B cell (primary cell): ENCODE measurements around the gene SPINK9. TPM values are rescaled to one million over a fixed set of nuclear protein-coding genes. Genes with fewer than 3 reads are reported as not detected.

ENCODE experiments used
- ATAC-seq: fragments of 200-7000 bp; cut with Tn5 transposase; one replicate; pipeline ENCODE4 v1.10.0; 2021; ENCODE audit warnings: low read depth, mild to moderate bottlenecking, moderate number of reproducible peaks, moderate library complexity
- CTCF ChIA-PET: fragments of 350-600 bp; sonication (Branson Sonifier 250); formaldehyde crosslinking; loops from one replicate; lab custom pipeline; 2021; ENCODE audit warnings: antibody characterized with exemption, inconsistent platforms; lab: Charles Lee
- POLR2A ChIA-PET: fragments of 350-600 bp; sonication (Branson Sonifier 250); formaldehyde crosslinking; loops from one replicate; lab custom pipeline; 2021; ENCODE audit warnings: antibody characterized with exemption; lab: Charles Lee
- DNase-seq: peaks from one replicate; pipeline ENCODE4 v3.0.0; 2013
- H2AFZ ChIP-seq: 2 replicates; pipeline ENCODE4 v1.6.1; 2012; ENCODE audit warnings: mild to moderate bottlenecking, low read depth, low read length; ENCODE audit not compliant: insufficient read depth, poor library complexity, severe bottlenecking
- H3K27ac ChIP-seq, 2 donors: 1 replicate in 1 of 2; 2 replicates in 1 of 2; pipeline ENCODE4 v1.5.1; 2012 to 2013; ENCODE audit warnings: low read length in 2 of 2, mild to moderate bottlenecking in 2 of 2, moderate library complexity in 1 of 2
- H3K27me3 ChIP-seq, 4 experiments: fragments of 200-600 bp in 1 of 4; sonication (generic) in 1 of 4; replicated peaks in 1 of 4; 1 replicate in 2 of 4; 2 replicates in 2 of 4; pipeline versions ENCODE4 v1.6.1 to v1.7.0; 2013 to 2016; ENCODE audit warnings: low read length in 3 of 4, mild to moderate bottlenecking in 2 of 4, mixed read lengths in 1 of 4, moderate library complexity in 1 of 4; ENCODE audit not compliant: insufficient read depth in 4 of 4, control insufficient read depth in 3 of 4; ENCODE audit errors: control extremely low read depth in 1 of 4
- H3K36me3 ChIP-seq, 2 experiments: replicated peaks in 1 of 2; 1 replicate in 1 of 2; 2 replicates in 1 of 2; pipeline versions ENCODE4 v1.6.1 to v1.7.1; 2013; ENCODE audit warnings: low read length in 1 of 2; ENCODE audit not compliant: insufficient read depth in 2 of 2, control insufficient read depth in 1 of 2; ENCODE audit errors: control extremely low read depth in 1 of 2, extremely low read depth in 1 of 2
- H3K4me1 ChIP-seq, 2 donors: fragments of 200-600 bp in 1 of 2; sonication (generic) in 1 of 2; 1 replicate in 1 of 2; 2 replicates in 1 of 2; pipeline versions ENCODE4 v1.5.1 to v1.6.1; 2013 to 2017; ENCODE audit warnings: low read length in 2 of 2; ENCODE audit not compliant: control insufficient read depth in 2 of 2, insufficient read depth in 2 of 2
- H3K4me2 ChIP-seq: replicated peaks from 2 replicates; pipeline ENCODE3; 2012; ENCODE audit warnings: mild to moderate bottlenecking, low read depth, low read length; ENCODE audit not compliant: poor library complexity, severe bottlenecking
- H3K4me3 ChIP-seq, 5 experiments: fragments of 200-600 bp in 1 of 5; sonication (generic) in 1 of 5; 1 replicate in 3 of 5; 2 replicates in 2 of 5; pipeline versions ENCODE4 v1.5.1 to v1.7.0; 2011 to 2016; ENCODE audit warnings: low read length in 4 of 5, mild to moderate bottlenecking in 4 of 5, low read depth in 2 of 5, control low read depth in 1 of 5, moderate library complexity in 1 of 5; ENCODE audit not compliant: insufficient read depth in 1 of 5; ENCODE audit errors: control extremely low read depth in 1 of 5, extremely low read depth in 1 of 5
- H3K79me2 ChIP-seq: fragments of 200-600 bp; sonication (generic); one replicate; pipeline ENCODE4 v1.6.0; 2016; ENCODE audit warnings: low read length; ENCODE audit not compliant: control insufficient read depth, insufficient read depth
- H3K9ac ChIP-seq: fragments of 200-600 bp; sonication (generic); 2 replicates; pipeline ENCODE4 v1.6.1; 2017; ENCODE audit warnings: mild to moderate bottlenecking, low read length, moderate library complexity
- H3K9me3 ChIP-seq, 3 donors: one replicate each; pipeline versions ENCODE4 v1.6.1 to v1.7.1; 2013; ENCODE audit warnings: low read length in 2 of 3; ENCODE audit not compliant: control insufficient read depth in 2 of 3, insufficient read depth in 1 of 3; ENCODE audit errors: control extremely low read depth in 1 of 3
- H4K20me1 ChIP-seq: 2 replicates; pipeline ENCODE4 v1.6.0; 2012; ENCODE audit warnings: mild to moderate bottlenecking, low read length; ENCODE audit not compliant: insufficient read depth, control insufficient read depth, poor library complexity, severe bottlenecking
- H3K27ac Mint-ChIP-seq: one replicate; pipeline ENCODE4 v1.8.0; 2021; ENCODE audit warnings: mixed read lengths
- H3K27me3 Mint-ChIP-seq: one replicate; pipeline ENCODE4 v1.8.0; 2021; ENCODE audit warnings: mixed read lengths
- H3K4me1 Mint-ChIP-seq: one replicate; pipeline ENCODE4 v1.8.0; 2021; ENCODE audit warnings: mixed read lengths
- H3K4me3 Mint-ChIP-seq: one replicate; pipeline ENCODE4 v1.8.0; 2021; ENCODE audit warnings: mixed read lengths
- H3K9me3 Mint-ChIP-seq: one replicate; pipeline ENCODE4 v1.8.0; 2022; ENCODE audit warnings: mixed read lengths; ENCODE audit not compliant: insufficient read depth
- CTCF ChIP-seq: fragments of 200-600 bp; IDR thresholded peaks from one replicate; pipeline ENCODE4 v1.8.0; 2022; ENCODE audit warnings: antibody characterized with exemption, mild to moderate bottlenecking
- EZH2 ChIP-seq: IDR thresholded peaks from 2 replicates; pipeline ENCODE4 v1.6.1; 2012; ENCODE audit warnings: borderline replicate concordance, low read depth, mild to moderate bottlenecking, moderate library complexity, low read length; ENCODE audit not compliant: insufficient read depth, poor library complexity, severe bottlenecking
- WGBS: methylation state at CpG from one replicate; pipeline ENCODE4 v1.1.5; 2013; ENCODE audit warnings: missing lambda C conversion rate; ENCODE audit not compliant: insufficient coverage; 5-methylcytosine and 5-hydroxymethylcytosine counted together
- intact Hi-C: fragments of 100-400 bp; cut with micrococcal nuclease; formaldehyde crosslinking; loops from one replicate; pipeline ENCODE4 v1.10.0; 2022
- polyA plus RNA-seq: library from polyadenylated mRNA; depleted of rRNA; stranded (reverse); fragments of >200 nt; gene quantifications from 2 replicates; pipeline ENCODE4 v1.2.3, GENCODE V29; 2012
- total RNA-seq, 2 donors: library from RNA; stranded (reverse); fragments of 120-200 nt in 1 of 2; gene quantifications; 1 replicate in 1 of 2; 2 replicates in 1 of 2; pipeline versions ENCODE4 v1.2.3 to v1.2.4, GENCODE V29; 2013 to 2022

The SPINK9 gene
- total and polyA plus RNA-seq, 2 donors (not counting 1 experiment from before 2014, with no cell fraction given): not detected

- Mint-ChIP-seq H3K4me3 (no peak overlapping the region), H3K27me3 (no peaks in the 10 kb centered on the region), H3K4me1 (no peaks in the 10 kb centered on the region), H3K9me3 (no peaks in the 10 kb centered on the region), H3K27ac (no peak overlapping the region)
- no peak overlapping the region for H3K4me2 ChIP-seq
- H3K9ac ChIP-seq: no peak overlapping the region
- no peak overlapping the region for H2AFZ ChIP-seq
- H4K20me1 ChIP-seq: no peaks in the 10 kb centered on the region
- no peaks in the 10 kb centered on the region for H3K36me3 ChIP-seq
- TF ChIP-seq EZH2 (no peak), CTCF (no peak)
- 70% methylated on average over 4 of the region's 4 CpGs for WGBS
- DNase-seq (no peak), ATAC-seq (no peak)
- H3K79me2 ChIP-seq: no peaks in the 10 kb centered on the region
- ChIA-PET POLR2A (no interaction called here), CTCF (no interaction called here)
- no peaks in the 10 kb centered on the region for H3K4me1 ChIP-seq
- H3K4me3 ChIP-seq: no peak overlapping the region
- intact Hi-C loops: no loop called here
- no peak overlapping the region for H3K27ac ChIP-seq
- H3K27me3 ChIP-seq: no peaks in the 10 kb centered on the region
- H3K9me3 ChIP-seq: no peaks in the 10 kb centered on the region
Observed at GRCh38 chr5:148297731-148298130, 37.6 kb upstream of the SPINK9 start.

- H3K4me3 ChIP-seq: no peak overlapping the region
- intact Hi-C loops: no loop called here
- no peak for TF ChIP-seq CTCF
- no peak for TF ChIP-seq EZH2
- H3K36me3 ChIP-seq: no peaks in the 10 kb centered on the region
- no peaks in the 10 kb centered on the region for H4K20me1 ChIP-seq
- no peak overlapping the region for H3K4me2 ChIP-seq
- no peaks in the 10 kb centered on the region for H3K4me1 Mint-ChIP-seq
- peaks cover 2% of the 10 kb centered on the region for H3K9me3 Mint-ChIP-seq
- DNase-seq: no peak
- no CpG with 5 or more reads among the region's 1 CpG for WGBS
- no peak overlapping the region for H3K27ac Mint-ChIP-seq
- no peaks in the 10 kb centered on the region for H3K27me3 Mint-ChIP-seq
- no peaks in the 10 kb centered on the region for H3K79me2 ChIP-seq
- no peaks in the 10 kb centered on the region for H3K4me1 ChIP-seq
- POLR2A ChIA-PET: no interaction called here
- H3K27me3 ChIP-seq: no peaks in the 10 kb centered on the region
- no peak overlapping the region for H3K9ac ChIP-seq
- CTCF ChIA-PET: no interaction called here
- ATAC-seq: no peak
- no peak overlapping the region for H3K27ac ChIP-seq
- no peaks in the 10 kb centered on the region for H3K9me3 ChIP-seq
- H3K4me3 Mint-ChIP-seq: no peak overlapping the region
- no peak overlapping the region for H2AFZ ChIP-seq
Observed at GRCh38 chr5:148306446-148306845, 28.9 kb upstream of the SPINK9 start.
